HCT116 (cell line): ENCODE measurements around the gene LRRK1. TPM values are rescaled to one million over a fixed set of nuclear protein-coding genes. Genes with fewer than 3 reads are reported as not detected.

Experiments used
- ATAC-seq: fragments of 200-7000 bp; cut with Tn5 transposase; 2 replicates; pipeline ENCODE4 v1.9.1; 2020; ENCODE audit warnings: mild to moderate bottlenecking, moderate library complexity
- BruUV-seq: library from RNA; stranded (reverse); fragments of 400-500 nt; replicated peaks from 2 replicates; lab custom pipeline; 2021; lab: Mats Ljungman, UMichigan
- CTCF ChIA-PET: fragments of 300-600 bp; sonication (Branson Sonifier 250); formaldehyde crosslinking; loops from one replicate; lab custom pipeline; 2021; ENCODE audit warnings: antibody characterized with exemption; lab: Charles Lee
- POLR2A ChIA-PET: fragments of 300-600, 350-600 bp; sonication (Branson Sonifier 250); formaldehyde crosslinking; loops from one replicate; lab custom pipeline; 2021; ENCODE audit warnings: antibody characterized with exemption; lab: Charles Lee
- RAD21 ChIA-PET, 2 experiments: fragments of 300-600 bp; sonication (Branson Sonifier 250); formaldehyde crosslinking; loops; one replicate each; lab custom pipeline; 2023; ENCODE audit warnings: low total read pairs in 2 of 2; ENCODE audit not compliant: uncharacterized antibody in 2 of 2, unreplicated experiment in 2 of 2, low non-redundant PET in 1 of 2; lab: Charles Lee
- DNase-seq: peaks from one replicate; pipeline ENCODE4 v3.0.0-alpha.2; 2010; ENCODE audit warnings: low read depth, low spot score
- H2AFZ ChIP-seq: fragments of 200-600 bp; shearing (Covaris generic), sonication (generic); 2 replicates; pipeline ENCODE4 v1.6.1; 2017; ENCODE audit warnings: low read depth, mixed run types, mixed read lengths, antibody characterized with exemption, low read length; ENCODE audit not compliant: poor library complexity, severe bottlenecking
- H3K27ac ChIP-seq: 2 replicates; pipeline ENCODE4 v1.5.1; 2012; ENCODE audit warnings: low read depth, low read length
- H3K27me3 ChIP-seq: fragments of 200-600 bp; sonication (generic); 2 replicates; pipeline ENCODE4 v1.6.1; 2016; ENCODE audit warnings: mixed run types, low read length, mixed read lengths; ENCODE audit not compliant: insufficient read depth
- H3K36me3 ChIP-seq, 2 experiments: fragments of 200-500 bp in 1 of 2; fragments of 200-600 bp in 1 of 2; sonication (Bioruptor generic) in 1 of 2; sonication (generic) in 1 of 2; 2 replicates each; pipeline versions ENCODE4 v1.5.1 to v1.6.1; 2014 to 2016; ENCODE audit warnings: low read length in 2 of 2, inconsistent platforms in 1 of 2, mixed read lengths in 1 of 2, mixed run types in 1 of 2; ENCODE audit not compliant: insufficient read depth in 2 of 2, control insufficient read depth in 1 of 2
- H3K4me1 ChIP-seq, 2 experiments: fragments of 200-600 bp in 1 of 2; sonication (generic) in 1 of 2; 2 replicates each; pipeline versions ENCODE4 v1.5.1 to v1.6.1; 2012 to 2017; ENCODE audit warnings: low read length in 2 of 2, inconsistent platforms in 1 of 2, mild to moderate bottlenecking in 1 of 2, mixed read lengths in 1 of 2, mixed run types in 1 of 2, moderate library complexity in 1 of 2; ENCODE audit not compliant: insufficient read depth in 2 of 2, control insufficient read depth in 1 of 2
- H3K4me2 ChIP-seq: fragments of 200-600 bp; sonication (generic); 2 replicates; pipeline ENCODE4 v1.6.1; 2017; ENCODE audit warnings: mixed run types, low read length, mixed read lengths
- H3K4me3 ChIP-seq, 2 experiments: fragments of 200-600 bp in 1 of 2; sonication (generic) in 1 of 2; replicated peaks in 1 of 2; 2 replicates each; pipeline ENCODE4 v1.5.1; 2011 to 2016; ENCODE audit warnings: low read length in 2 of 2, control low read depth in 1 of 2, low read depth in 1 of 2, mild to moderate bottlenecking in 1 of 2, mixed read lengths in 1 of 2, mixed run types in 1 of 2
- H3K79me2 ChIP-seq: fragments of 200-600 bp; sonication (generic); 2 replicates; pipeline ENCODE4 v1.6.1; 2017; ENCODE audit warnings: mild to moderate bottlenecking, mixed run types, low read length, moderate library complexity, mixed read lengths; ENCODE audit not compliant: insufficient read depth
- H3K9ac ChIP-seq: fragments of 200-600 bp; sonication (generic); 2 replicates; pipeline ENCODE4 v1.6.1; 2016; ENCODE audit warnings: low read length, mixed read lengths
- H3K9me2 ChIP-seq: fragments of 200-600 bp; sonication (generic), shearing (Covaris generic); 2 replicates; pipeline ENCODE4 v1.6.1; 2017; ENCODE audit warnings: mixed run types, mild to moderate bottlenecking, moderate library complexity; ENCODE audit not compliant: insufficient read depth
- H3K9me3 ChIP-seq, 2 experiments: fragments of 200-500 bp in 1 of 2; fragments of 200-600 bp in 1 of 2; sonication (Bioruptor generic) in 1 of 2; sonication (generic) in 1 of 2; 2 replicates each; pipeline ENCODE4 v1.6.1; 2014 to 2017; ENCODE audit warnings: low read length in 2 of 2, mixed read lengths in 2 of 2, inconsistent platforms in 1 of 2, low read depth in 1 of 2, mild to moderate bottlenecking in 1 of 2, mixed run types in 1 of 2, moderate library complexity in 1 of 2; ENCODE audit not compliant: control insufficient read depth in 1 of 2, insufficient read depth in 1 of 2
- H4K20me1 ChIP-seq: fragments of 200-600 bp; sonication (generic), shearing (Covaris generic); 2 replicates; pipeline ENCODE4 v1.6.1; 2017; ENCODE audit warnings: mixed run types, mild to moderate bottlenecking, moderate library complexity; ENCODE audit not compliant: insufficient read depth
- ATF3 ChIP-seq: IDR thresholded peaks from 2 replicates; pipeline ENCODE4 v1.6.1; 2012
- CBX3 ChIP-seq: IDR thresholded peaks from 2 replicates; pipeline ENCODE4 v1.6.1; 2012; ENCODE audit warnings: low read depth
- CEBPB ChIP-seq: IDR thresholded peaks from 2 replicates; pipeline ENCODE4 v1.6.1; 2012; ENCODE audit warnings: low read depth
- CTCF ChIP-seq, 3 experiments: fragments of 200-600 bp in 1 of 3; sonication (generic) in 1 of 3; IDR thresholded peaks in 2 of 3; conservative IDR thresholded peaks in 1 of 3; 2 replicates each; pipeline ENCODE4 v1.5.1; 2012 to 2017; ENCODE audit warnings: low read depth in 2 of 3, low read length in 2 of 3, antibody characterized with exemption in 1 of 3, borderline replicate concordance in 1 of 3, control low read depth in 1 of 3, mild to moderate bottlenecking in 1 of 3, mixed read lengths in 1 of 3, mixed run types in 1 of 3, moderate library complexity in 1 of 3; ENCODE audit not compliant: insufficient read depth in 1 of 3
- EGR1 ChIP-seq: IDR thresholded peaks from 2 replicates; pipeline ENCODE4 v1.6.1; 2012; ENCODE audit warnings: low read depth
- ELF1 ChIP-seq: IDR thresholded peaks from 2 replicates; pipeline ENCODE4 v1.6.1; 2012; ENCODE audit warnings: low read depth, borderline replicate concordance
- EZH2 ChIP-seq: fragments of 200-600 bp; sonication (generic); IDR thresholded peaks from 2 replicates; pipeline ENCODE4 v1.6.1; 2017; ENCODE audit warnings: antibody characterized with exemption, mixed run types
- EZH2phosphoT487 ChIP-seq: fragments of 200-600 bp; IDR thresholded peaks from 2 replicates; pipeline ENCODE4 v1.6.1; 2018; ENCODE audit warnings: antibody characterized with exemption, borderline replicate concordance
- JUND ChIP-seq: IDR thresholded peaks from 2 replicates; pipeline ENCODE4 v1.6.1; 2012
- MAX ChIP-seq: IDR thresholded peaks from 2 replicates; pipeline ENCODE4 v1.6.1; 2012
- POLR2A ChIP-seq: IDR thresholded peaks from 2 replicates; pipeline ENCODE4 v1.7.0; 2011; ENCODE audit warnings: borderline replicate concordance; ENCODE audit not compliant: insufficient read depth, insufficient read length; ENCODE audit errors: extremely low read depth
- RAD21 ChIP-seq: IDR thresholded peaks from 2 replicates; pipeline ENCODE4 v1.6.1; 2012; ENCODE audit warnings: low read depth, mild to moderate bottlenecking
- SIN3A ChIP-seq: IDR thresholded peaks from 2 replicates; pipeline ENCODE4 v1.6.1; 2012; ENCODE audit warnings: low read depth
- SP1 ChIP-seq: IDR thresholded peaks from 2 replicates; pipeline ENCODE4 v1.6.1; 2012; ENCODE audit warnings: low read depth
- SRF ChIP-seq: IDR thresholded peaks from 2 replicates; pipeline ENCODE4 v1.6.1; 2012; ENCODE audit warnings: low read depth
- TCF7L2 ChIP-seq: IDR thresholded peaks from 2 replicates; pipeline ENCODE4 v1.7.0; 2011; ENCODE audit warnings: borderline replicate concordance, inconsistent platforms; ENCODE audit not compliant: insufficient read depth, insufficient read length; ENCODE audit errors: extremely low read depth
- YY1 ChIP-seq: IDR thresholded peaks from 2 replicates; pipeline ENCODE4 v1.6.1; 2011; ENCODE audit warnings: low read length, low read depth, moderate library complexity, mild to moderate bottlenecking; ENCODE audit not compliant: insufficient replicate concordance; ENCODE audit errors: extremely low read depth
- ZNF274 ChIP-seq: fragments of 200-500 bp; sonication (Bioruptor generic); IDR thresholded peaks from 2 replicates; pipeline ENCODE4 v1.6.1; 2014; ENCODE audit warnings: mild to moderate bottlenecking, low read depth, low read length, inconsistent platforms
- intact Hi-C: fragments of 100-400 bp; cut with micrococcal nuclease; formaldehyde crosslinking; loops from 2 replicates; pipeline ENCODE4 v1.10.0; 2022
- total RNA-seq: library from RNA; stranded (reverse); gene quantifications from one replicate; pipeline ENCODE4 v1.2.1, GENCODE V29; 2021; ENCODE audit not compliant: unreplicated experiment
- TF ChIP-seq, protein P1 (sequence below): IDR thresholded peaks from 2 replicates; pipeline ENCODE4 v1.6.1; 2012; ENCODE audit warnings: low read depth

The LRRK1 gene
- total RNA-seq, 1 experiment from 2014 or later = 21.6 TPM

- ATAC-seq (no peak), DNase-seq (no peak)
- H3K4me1 ChIP-seq = peaks cover 6 to 7% of the 10 kb centered on the region in 2 experiments; a peak in 2 of 4 replicates
- no peaks in the 10 kb centered on the region for H3K27me3 ChIP-seq
- H3K36me3 ChIP-seq = no peaks in the 10 kb centered on the region
- H3K27ac ChIP-seq = no peak overlapping the region
- H2AFZ ChIP-seq = no peak overlapping the region
- intact Hi-C loops = no loop called here
- BruUV-seq = no TSS peak
- ChIA-PET RAD21 (no interaction called here), CTCF (no interaction called here), POLR2A (no interaction called here)
- no peaks in the 10 kb centered on the region for H3K9me3 ChIP-seq
- H3K79me2 ChIP-seq = no peaks in the 10 kb centered on the region
- no peak overlapping the region for H3K4me2 ChIP-seq
- H4K20me1 ChIP-seq = no peaks in the 10 kb centered on the region
- no peak overlapping the region for H3K4me3 ChIP-seq
- no peaks in the 10 kb centered on the region for H3K9me2 ChIP-seq
- TF ChIP-seq EZH2phosphoT487 (no peak), ATF3 (no peak), YY1 (no peak), SRF (no peak), CBX3 (no peak), MAX (no peak), ELF1 (no peak), RAD21 (no peak), TCF7L2 (no peak), CEBPB (no peak), ZNF274 (no peak), SIN3A (no peak), SP1 (no peak), JUND (no peak), EZH2 (no peak), POLR2A (no peak), CTCF (IDR thresholded peaks at IDR 0.05 in 2 of 3, conservative IDR thresholded peaks at IDR 0.05 in 1 of 3; ENCODE audit: borderline replicate concordance in 1 of 3, insufficient read depth in 1 of 3, low read depth in 2 of 3, low read length in 2 of 3) (no peak), EGR1 (no peak)
- TF ChIP-seq, protein P1, sequence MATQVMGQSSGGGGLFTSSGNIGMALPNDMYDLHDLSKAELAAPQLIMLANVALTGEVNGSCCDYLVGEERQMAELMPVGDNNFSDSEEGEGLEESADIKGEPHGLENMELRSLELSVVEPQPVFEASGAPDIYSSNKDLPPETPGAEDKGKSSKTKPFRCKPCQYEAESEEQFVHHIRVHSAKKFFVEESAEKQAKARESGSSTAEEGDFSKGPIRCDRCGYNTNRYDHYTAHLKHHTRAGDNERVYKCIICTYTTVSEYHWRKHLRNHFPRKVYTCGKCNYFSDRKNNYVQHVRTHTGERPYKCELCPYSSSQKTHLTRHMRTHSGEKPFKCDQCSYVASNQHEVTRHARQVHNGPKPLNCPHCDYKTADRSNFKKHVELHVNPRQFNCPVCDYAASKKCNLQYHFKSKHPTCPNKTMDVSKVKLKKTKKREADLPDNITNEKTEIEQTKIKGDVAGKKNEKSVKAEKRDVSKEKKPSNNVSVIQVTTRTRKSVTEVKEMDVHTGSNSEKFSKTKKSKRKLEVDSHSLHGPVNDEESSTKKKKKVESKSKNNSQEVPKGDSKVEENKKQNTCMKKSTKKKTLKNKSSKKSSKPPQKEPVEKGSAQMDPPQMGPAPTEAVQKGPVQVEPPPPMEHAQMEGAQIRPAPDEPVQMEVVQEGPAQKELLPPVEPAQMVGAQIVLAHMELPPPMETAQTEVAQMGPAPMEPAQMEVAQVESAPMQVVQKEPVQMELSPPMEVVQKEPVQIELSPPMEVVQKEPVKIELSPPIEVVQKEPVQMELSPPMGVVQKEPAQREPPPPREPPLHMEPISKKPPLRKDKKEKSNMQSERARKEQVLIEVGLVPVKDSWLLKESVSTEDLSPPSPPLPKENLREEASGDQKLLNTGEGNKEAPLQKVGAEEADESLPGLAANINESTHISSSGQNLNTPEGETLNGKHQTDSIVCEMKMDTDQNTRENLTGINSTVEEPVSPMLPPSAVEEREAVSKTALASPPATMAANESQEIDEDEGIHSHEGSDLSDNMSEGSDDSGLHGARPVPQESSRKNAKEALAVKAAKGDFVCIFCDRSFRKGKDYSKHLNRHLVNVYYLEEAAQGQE = no peak
- H3K9ac ChIP-seq = no peak overlapping the region
These were observed 13.7 kb downstream of the LRRK1 start for GRCh38 chr15:100932676-100933348.
